Lung (tissue), 12 donors: ENCODE data around the gene FBXL12. TPM values are rescaled to one million over a fixed set of nuclear protein-coding genes. Genes with fewer than 3 reads are reported as not detected.
"Not testable (repeated sequence)": the region's sequence is repeated elsewhere in the genome, so short reads cannot be mapped to it uniquely, and the experiment has no call there.

ENCODE experiments used
- ATAC-seq: fragments of 200-7000 bp; cut with Tn5 transposase; one replicate; pipeline ENCODE4 v1.9.1; 2020; ENCODE audit warnings: moderate number of reproducible peaks; ENCODE audit not compliant: insufficient read depth, low FRiP score
- DNase-seq, 3 donors: peaks; one replicate each; pipeline ENCODE4 v3.0.0-alpha.2; 2013 to 2017
- H3K27ac ChIP-seq, 2 donors: one replicate each; pipeline ENCODE4 v1.5.1; 2013; ENCODE audit warnings: mild to moderate bottlenecking in 2 of 2, moderate library complexity in 2 of 2, control low read depth in 1 of 2, inconsistent platforms in 1 of 2, low read depth in 1 of 2, low read length in 1 of 2
- H3K27me3 ChIP-seq, 3 donors: one replicate each; pipeline ENCODE4 v1.5.1; 2013; ENCODE audit warnings: low read length in 2 of 3; ENCODE audit not compliant: control insufficient read depth in 3 of 3, insufficient read depth in 3 of 3
- H3K36me3 ChIP-seq, 4 donors: one replicate each; pipeline ENCODE4 v1.5.1; 2013; ENCODE audit warnings: low read length in 4 of 4, mild to moderate bottlenecking in 1 of 4, moderate library complexity in 1 of 4; ENCODE audit not compliant: control insufficient read depth in 4 of 4, insufficient read depth in 4 of 4
- H3K4me1 ChIP-seq, 5 donors: one replicate each; pipeline ENCODE4 v1.5.1; 2013; ENCODE audit warnings: low read length in 5 of 5, mild to moderate bottlenecking in 2 of 5, moderate library complexity in 1 of 5; ENCODE audit not compliant: control insufficient read depth in 5 of 5, insufficient read depth in 5 of 5
- H3K4me3 ChIP-seq: one replicate; pipeline ENCODE4 v1.5.1; 2013; ENCODE audit warnings: mild to moderate bottlenecking, control low read depth, moderate library complexity
- H3K9ac ChIP-seq, 2 donors: one replicate each; pipeline ENCODE4 v1.5.1; 2013; ENCODE audit warnings: low read length in 2 of 2, control low read depth in 1 of 2; ENCODE audit not compliant: insufficient read depth in 1 of 2
- H3K9me3 ChIP-seq, 4 donors: one replicate each; pipeline ENCODE4 v1.5.1; 2013; ENCODE audit warnings: low read length in 3 of 4, mild to moderate bottlenecking in 1 of 4, moderate library complexity in 1 of 4; ENCODE audit not compliant: control insufficient read depth in 4 of 4, insufficient read depth in 3 of 4
- CTCF ChIP-seq: IDR thresholded peaks from 2 replicates; pipeline ENCODE4 v1.5.1; 2012; ENCODE audit warnings: mild to moderate bottlenecking; ENCODE audit errors: control extremely low read depth, extremely low read depth
- WGBS, 2 donors: extraction: QIAGEN DNeasy Blood & Tissue Kit; methylation state at CpG; one replicate each; pipeline ENCODE4 v1.1.7; 2013; 5-methylcytosine and 5-hydroxymethylcytosine counted together
- polyA plus RNA-seq, 2 donors: library from polyadenylated mRNA; stranded (reverse); fragments of 200-250 nt; gene quantifications; one replicate each; pipeline ENCODE4 v1.2.1, GENCODE V29; 2013
- total RNA-seq, 2 donors: library from RNA; depleted of rRNA in 1 of 2; stranded (reverse); fragments of >200 nt in 1 of 2; gene quantifications; one replicate each; pipeline ENCODE4 v1.2.1, GENCODE V29; 2014 to 2021
- donor health status: control.
- donor health status: control.
- donor health status: Bipolar disorder and iron deficiency.
- donor health status: healthy.
- donor health status: DM: yes; HTN: yes; CAD: no.

FBXL12 gene
- total and polyA plus RNA-seq, 4 donors = 18.8 to 27.0 (median 24.9) TPM

DNA sequence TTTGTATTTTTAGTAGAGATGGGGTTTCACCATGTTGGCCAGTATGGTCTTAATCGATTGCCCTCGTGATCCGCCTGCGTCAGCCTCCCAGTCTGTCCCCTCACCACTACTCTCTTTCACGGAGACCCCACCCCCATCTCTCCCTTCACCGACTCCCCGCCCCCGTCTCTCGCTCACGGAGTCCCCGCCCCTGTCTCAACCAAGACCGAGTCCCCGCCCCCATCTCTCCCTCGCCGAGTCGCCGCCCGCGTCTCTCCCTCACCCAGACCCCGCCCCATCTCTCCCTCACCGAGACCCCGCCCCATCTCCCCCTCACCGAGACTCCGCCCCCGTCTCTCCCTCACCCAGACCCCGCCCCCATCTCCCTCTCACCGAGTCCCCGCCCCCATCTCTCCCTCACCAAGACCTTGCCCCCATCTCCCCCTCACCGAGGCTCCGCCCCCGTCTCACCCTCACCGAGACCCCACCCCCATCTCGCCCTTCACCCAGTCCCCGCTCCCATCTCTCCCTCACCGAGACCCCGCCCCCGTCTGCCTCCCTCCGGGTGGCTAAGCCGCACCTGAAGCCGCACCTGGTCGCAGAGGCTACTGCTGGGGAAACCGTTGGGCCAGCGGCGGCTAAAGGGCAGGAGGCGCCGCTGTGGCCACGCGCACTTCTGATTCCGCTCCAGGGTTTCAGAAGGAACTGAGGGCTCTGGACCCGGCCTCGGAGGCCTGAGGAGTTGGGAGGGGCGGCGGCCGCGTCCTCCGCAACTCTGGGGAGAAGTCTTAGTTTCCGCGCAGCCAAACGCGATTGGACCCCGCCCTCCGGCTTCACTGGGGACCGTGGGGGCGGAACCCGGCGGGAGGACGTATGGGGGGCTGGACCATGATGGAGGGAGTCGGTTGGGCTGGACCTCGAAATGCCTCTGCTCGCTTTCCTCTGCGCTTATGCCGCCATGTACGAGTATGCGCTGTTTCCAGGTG lies 33.2 kb downstream of the FBXL12 start:
- H3K36me3 ChIP-seq = no peaks in the 10 kb centered on the region
- DNase-seq = peak; percentile 98 to 99 (median 99)
- H3K9ac ChIP-seq = peak overlapping the region; percentile 37 to 88
- peaks cover 0 to 27% (median 5%) of the 10 kb centered on the region in 5 donors for H3K4me1 ChIP-seq
- ATAC-seq = peak; percentile 91
- H3K27me3 ChIP-seq = no peaks in the 10 kb centered on the region
- no peaks in the 10 kb centered on the region for H3K9me3 ChIP-seq
- peak overlapping the region; percentile 52 for H3K4me3 ChIP-seq
- no peak for TF ChIP-seq CTCF
- H3K27ac ChIP-seq = peak overlapping the region; percentile 97 to 99
- 2% methylated on average over 68 to 74 of the region's 74 CpGs for WGBS, 2 donors

- not testable (repeated sequence) for H3K27ac ChIP-seq
- 88 to 90% methylated on average over 6 of the region's 6 CpGs for WGBS, 2 donors
Observed at GRCh38 chr19:9784163-9784496, 34.7 kb downstream of the FBXL12 start.

GRCh38 chr19:9782338-9782737 lies 36.5 kb downstream of the FBXL12 start:
- ATAC-seq (no peak), DNase-seq (no peak)
- Histone ChIP-seq H3K27me3 (no peaks in the 10 kb centered on the region), H3K4me1 (peaks cover 0 to 12% (median 3%) of the 10 kb centered on the region in 5 donors), H3K9ac (no peak overlapping the region), H3K36me3 (no peaks in the 10 kb centered on the region), H3K9me3 (no peaks in the 10 kb centered on the region), H3K27ac (no peak overlapping the region), H3K4me3 (no peak overlapping the region)
- 85 to 90% methylated on average over 2 of the region's 2 CpGs for WGBS, 2 donors
- TF ChIP-seq CTCF = no peak

More at GRCh38 chr19:9784163-9784496, 34.7 kb downstream of the FBXL12 start:
- Histone ChIP-seq H3K4me1 (peaks cover 0 to 18% (median 3%) of the 10 kb centered on the region in 5 donors), H3K9ac (peak overlapping the region in 1 of 2 donors; percentile 62)
- H3K27me3 ChIP-seq, ATAC-seq, H3K4me3 ChIP-seq, H3K9me3 ChIP-seq, H3K36me3 ChIP-seq, DNase-seq: not testable (repeated sequence)
